ENCODE data around the gene LY6G5B. TPM values are rescaled to one million over a fixed set of nuclear protein-coding genes. Genes with fewer than 3 reads are reported as not detected.

Gene LY6G5B
- total RNA-seq, 1 donor, result 5.4 TPM

DNA sequence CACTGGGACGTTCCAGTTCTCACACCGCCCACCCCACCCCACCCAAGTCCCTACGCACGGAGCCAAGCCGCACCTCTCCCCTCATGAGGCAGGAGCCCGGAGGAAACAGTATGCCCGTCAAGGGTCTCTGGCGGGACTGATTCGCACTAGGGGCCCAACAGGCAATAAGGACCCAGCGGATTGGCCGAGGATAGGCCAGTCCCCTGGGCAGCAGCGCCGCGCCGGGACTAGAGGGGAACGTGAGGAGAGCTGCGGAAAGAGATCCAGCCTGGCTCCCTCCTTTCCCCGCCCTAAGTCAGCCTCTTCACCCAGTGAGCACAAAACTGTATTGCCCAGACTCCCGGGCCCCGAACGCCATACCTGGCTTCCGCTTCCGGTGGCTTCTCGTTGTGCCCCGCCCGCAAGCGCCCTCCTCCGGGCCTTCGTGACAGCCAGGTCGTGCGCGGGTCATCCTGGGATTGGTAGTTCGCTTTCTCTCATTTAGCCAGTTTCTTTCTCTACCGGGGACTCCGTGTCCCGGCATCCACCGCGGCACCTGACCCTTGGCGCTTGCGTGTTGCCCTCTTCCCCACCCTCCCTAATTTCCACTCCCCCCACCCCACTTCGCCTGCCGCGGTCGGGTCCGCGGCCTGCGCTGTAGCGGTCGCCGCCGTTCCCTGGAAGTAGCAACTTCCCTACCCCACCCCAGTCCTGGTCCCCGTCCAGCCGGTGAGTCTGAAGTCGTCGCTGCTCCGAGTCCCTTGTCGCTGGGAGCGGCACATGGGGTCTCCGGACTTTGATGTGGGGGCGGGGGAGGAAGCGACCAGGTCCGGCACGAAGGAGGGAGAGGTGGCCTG is 4.1 kb upstream of the LY6G5B start, which contains the start of gene CSNK2B:
TSS of gene CSNK2B (plus strand) at position 580 of the 836 bp plus-strand sequence. CDS start 752 bp downstream, outside the sequence.
- H3K4me2 ChIP-seq (ENCODE audit: insufficient read depth, low read length), result peak within 1 kb of the TSS; percentile 99
- H3K79me2 ChIP-seq (ENCODE audit: insufficient read depth, low read length), result peaks cover 59% of the 10 kb centered on the region
- peak within 1 kb of the TSS; percentile 91 for H3K27ac ChIP-seq (ENCODE audit: low read depth, low read length)
- H2AFZ ChIP-seq (ENCODE audit: low read length), result peak within 1 kb of the TSS; percentile 92
- peak; percentile 99 for DNase-seq (ENCODE audit: insufficient read length, low spot score, missing footprints)
- H3K4me1 ChIP-seq (ENCODE audit: insufficient read depth, low read length), result peaks cover 31% of the 10 kb centered on the region
- TF ChIP-seq, protein P1, sequence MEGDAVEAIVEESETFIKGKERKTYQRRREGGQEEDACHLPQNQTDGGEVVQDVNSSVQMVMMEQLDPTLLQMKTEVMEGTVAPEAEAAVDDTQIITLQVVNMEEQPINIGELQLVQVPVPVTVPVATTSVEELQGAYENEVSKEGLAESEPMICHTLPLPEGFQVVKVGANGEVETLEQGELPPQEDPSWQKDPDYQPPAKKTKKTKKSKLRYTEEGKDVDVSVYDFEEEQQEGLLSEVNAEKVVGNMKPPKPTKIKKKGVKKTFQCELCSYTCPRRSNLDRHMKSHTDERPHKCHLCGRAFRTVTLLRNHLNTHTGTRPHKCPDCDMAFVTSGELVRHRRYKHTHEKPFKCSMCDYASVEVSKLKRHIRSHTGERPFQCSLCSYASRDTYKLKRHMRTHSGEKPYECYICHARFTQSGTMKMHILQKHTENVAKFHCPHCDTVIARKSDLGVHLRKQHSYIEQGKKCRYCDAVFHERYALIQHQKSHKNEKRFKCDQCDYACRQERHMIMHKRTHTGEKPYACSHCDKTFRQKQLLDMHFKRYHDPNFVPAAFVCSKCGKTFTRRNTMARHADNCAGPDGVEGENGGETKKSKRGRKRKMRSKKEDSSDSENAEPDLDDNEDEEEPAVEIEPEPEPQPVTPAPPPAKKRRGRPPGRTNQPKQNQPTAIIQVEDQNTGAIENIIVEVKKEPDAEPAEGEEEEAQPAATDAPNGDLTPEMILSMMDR (IDR thresholded peaks at IDR 0.05; ENCODE audit: extremely low read depth, low read depth, low read length), result no peak
- peaks cover 11% of the 10 kb centered on the region for H4K20me1 ChIP-seq (ENCODE audit: insufficient read depth, low read length)
- H3K9me3 ChIP-seq (ENCODE audit: low read depth, low read length), result no peaks in the 10 kb centered on the region
- peak within 1 kb of the TSS; percentile 84 for H3K4me3 ChIP-seq (ENCODE audit: insufficient read depth, low read length)
- peaks cover 47% of the 10 kb centered on the region for H3K36me3 ChIP-seq (ENCODE audit: insufficient read depth, low read length)
- no peaks in the 10 kb centered on the region for H3K27me3 ChIP-seq (ENCODE audit: insufficient read depth, low read length)

- peak overlapping the region; percentile 93 for H3K4me2 ChIP-seq (ENCODE audit: insufficient read depth, low read length)
- TF ChIP-seq, protein P1 (IDR thresholded peaks at IDR 0.05; ENCODE audit: extremely low read depth, low read depth, low read length), result no peak
- H4K20me1 ChIP-seq (ENCODE audit: insufficient read depth, low read length), result peaks cover 11% of the 10 kb centered on the region
- peaks cover 26% of the 10 kb centered on the region for H3K4me1 ChIP-seq (ENCODE audit: insufficient read depth, low read length)
- no peaks in the 10 kb centered on the region for H3K27me3 ChIP-seq (ENCODE audit: insufficient read depth, low read length)
- no peaks in the 10 kb centered on the region for H3K9me3 ChIP-seq (ENCODE audit: low read depth, low read length)
- peaks cover 59% of the 10 kb centered on the region for H3K79me2 ChIP-seq (ENCODE audit: insufficient read depth, low read length)
- peak overlapping the region; percentile 61 for H2AFZ ChIP-seq (ENCODE audit: low read length)
- H3K27ac ChIP-seq (ENCODE audit: low read depth, low read length), result peak overlapping the region; percentile 80
- peaks cover 54% of the 10 kb centered on the region for H3K36me3 ChIP-seq (ENCODE audit: insufficient read depth, low read length)
- H3K4me3 ChIP-seq (ENCODE audit: insufficient read depth, low read length), result peak overlapping the region; percentile 84
- no peak for DNase-seq (ENCODE audit: insufficient read length, low spot score, missing footprints)
These were observed 3.3 kb upstream of the LY6G5B start for GRCh38 chr6:31666337-31666965.

- TF ChIP-seq, protein P1 (IDR thresholded peaks at IDR 0.05; ENCODE audit: extremely low read depth, low read depth, low read length), result no peak
- Histone ChIP-seq H2AFZ (ENCODE audit: low read length) (no peak overlapping the region), H3K4me3 (ENCODE audit: insufficient read depth, low read length) (no peak overlapping the region), H3K27ac (ENCODE audit: low read depth, low read length) (no peak overlapping the region), H3K79me2 (ENCODE audit: insufficient read depth, low read length) (no peaks in the 10 kb centered on the region), H4K20me1 (ENCODE audit: insufficient read depth, low read length) (no peaks in the 10 kb centered on the region), H3K4me2 (ENCODE audit: insufficient read depth, low read length) (no peak overlapping the region), H3K27me3 (ENCODE audit: insufficient read depth, low read length) (no peaks in the 10 kb centered on the region), H3K36me3 (ENCODE audit: insufficient read depth, low read length) (peaks cover 18% of the 10 kb centered on the region), H3K9me3 (ENCODE audit: low read depth, low read length) (no peaks in the 10 kb centered on the region), H3K4me1 (ENCODE audit: insufficient read depth, low read length) (peaks cover 12% of the 10 kb centered on the region)
- DNase-seq (ENCODE audit: insufficient read length, low spot score, missing footprints), result no peak
These were observed 6.6 kb downstream of the LY6G5B start for GRCh38 chr6:31676322-31676903.

Data from osteoblast (primary cell).